HG02885 (cell line): ENCODE measurements around the gene L3MBTL1.
"Not testable (repeated sequence)": the region's sequence is repeated elsewhere in the genome, so short reads cannot be mapped to it uniquely, and the experiment has no call there.

Source experiments
- ATAC-seq: cut with Tn5 transposase; IDR thresholded peaks from one replicate; pipeline ENCODE4 v1.9.1; 2021; ENCODE audit warnings: mild to moderate bottlenecking; ENCODE audit not compliant: unreplicated experiment, poor library complexity

The L3MBTL1 gene

GRCh38 chr20:43502021-43502420 is 5.5 kb upstream of the L3MBTL1 start:
- ATAC-seq, result not testable (repeated sequence)

GRCh38 chr20:43506238-43506637 is 1.3 kb upstream of the L3MBTL1 start:
- no peak for ATAC-seq

DNA sequence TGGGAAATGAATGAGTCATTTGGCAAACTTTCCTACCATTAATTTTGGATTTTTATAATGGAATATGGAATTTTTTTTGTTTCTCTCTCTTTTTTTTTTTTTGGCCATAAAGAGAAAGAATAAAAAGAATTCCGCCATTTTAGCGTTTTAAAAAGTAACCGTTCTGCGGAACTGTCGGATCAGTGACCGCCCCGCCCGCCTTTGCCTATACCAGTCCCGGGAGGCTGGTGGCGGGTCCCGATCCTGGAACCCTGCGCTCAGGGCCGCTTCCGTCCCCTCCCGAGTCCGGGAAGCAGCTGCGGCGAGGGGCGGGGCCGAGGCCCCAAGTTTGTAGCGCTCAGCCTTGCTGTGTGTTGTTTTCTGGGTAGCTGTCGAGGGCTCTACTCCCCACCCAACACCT is 609 bp downstream of the L3MBTL1 start:
- ATAC-seq, result no peak

- ATAC-seq, result no peak
Observed at GRCh38 chr20:43508604-43509040, 1.1 kb downstream of the L3MBTL1 start.

DNA sequence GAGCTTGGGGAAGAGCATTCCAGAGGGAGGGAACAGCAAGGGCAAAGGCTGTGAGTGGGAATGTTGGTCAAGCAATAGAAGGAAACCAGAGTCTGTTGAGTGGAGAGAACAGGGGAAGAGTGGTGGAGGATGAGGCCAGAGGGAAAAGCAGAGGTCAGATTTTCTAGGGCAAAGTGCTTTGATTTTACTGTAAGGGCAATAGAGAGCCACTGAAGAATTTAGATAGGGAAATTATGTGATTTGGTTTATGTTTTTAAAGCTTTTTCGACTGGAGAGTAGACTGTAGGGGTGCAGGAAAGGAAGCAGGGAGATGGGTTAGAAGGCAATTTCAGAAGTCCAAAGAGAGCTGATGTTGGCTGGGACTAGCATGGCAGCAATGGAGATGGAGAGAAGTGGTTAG is 4.4 kb downstream of the L3MBTL1 start:
- no peak for ATAC-seq

GRCh38 chr20:43513372-43513930 is 6.0 kb downstream of the L3MBTL1 start:
- ATAC-seq, result peak; percentile 6

- peak; percentile 88 for ATAC-seq
Observed at GRCh38 chr20:43513931-43514647, 6.6 kb downstream of the L3MBTL1 start.

DNA sequence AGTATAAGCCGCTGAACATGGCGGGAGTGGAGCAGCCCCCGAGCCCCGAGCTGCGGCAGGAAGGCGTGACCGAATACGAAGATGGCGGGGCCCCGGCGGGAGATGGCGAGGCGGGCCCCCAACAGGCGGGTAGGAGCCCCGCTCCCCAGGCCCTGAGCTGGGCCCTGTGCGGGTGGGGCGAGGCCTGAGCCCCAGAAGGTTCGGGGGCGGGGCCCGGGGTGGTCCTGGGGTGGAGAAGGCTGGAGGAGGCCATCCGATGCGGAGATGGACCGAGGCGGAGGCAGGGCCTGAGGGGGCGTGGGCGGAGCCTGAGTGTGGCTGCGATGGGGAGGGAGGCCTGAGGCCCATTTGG is 7.1 kb downstream of the L3MBTL1 start:
- ATAC-seq, result peak; percentile 10

DNA sequence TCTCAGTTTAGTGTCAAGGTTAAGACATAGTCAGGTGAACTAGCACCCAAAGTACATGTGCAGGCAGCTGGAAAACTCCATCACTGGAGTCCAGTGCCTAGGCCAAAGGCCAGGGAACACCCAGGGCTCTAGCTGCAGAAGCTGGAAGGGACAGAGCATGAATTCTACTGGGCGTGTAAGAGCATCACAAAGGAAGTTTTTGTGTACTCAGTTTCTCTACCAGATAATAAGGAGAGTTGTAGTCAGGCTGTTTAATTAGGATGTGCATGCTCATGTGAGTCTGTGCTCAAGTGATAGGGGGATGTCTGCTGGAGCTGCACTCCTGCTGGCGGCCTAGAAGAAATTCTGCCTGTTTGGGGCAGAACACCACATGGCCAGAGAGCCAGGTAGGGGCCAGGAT is 8.1 kb downstream of the L3MBTL1 start:
- no peak for ATAC-seq

- no peak for ATAC-seq
Observed at GRCh38 chr20:43516251-43516824, 8.8 kb downstream of the L3MBTL1 start.

- no peak for ATAC-seq
Observed at GRCh38 chr20:43520074-43520630, 12.7 kb downstream of the L3MBTL1 start.

GRCh38 chr20:43525021-43525420 is 17.5 kb downstream of the L3MBTL1 start:
- ATAC-seq, result no peak

DNA sequence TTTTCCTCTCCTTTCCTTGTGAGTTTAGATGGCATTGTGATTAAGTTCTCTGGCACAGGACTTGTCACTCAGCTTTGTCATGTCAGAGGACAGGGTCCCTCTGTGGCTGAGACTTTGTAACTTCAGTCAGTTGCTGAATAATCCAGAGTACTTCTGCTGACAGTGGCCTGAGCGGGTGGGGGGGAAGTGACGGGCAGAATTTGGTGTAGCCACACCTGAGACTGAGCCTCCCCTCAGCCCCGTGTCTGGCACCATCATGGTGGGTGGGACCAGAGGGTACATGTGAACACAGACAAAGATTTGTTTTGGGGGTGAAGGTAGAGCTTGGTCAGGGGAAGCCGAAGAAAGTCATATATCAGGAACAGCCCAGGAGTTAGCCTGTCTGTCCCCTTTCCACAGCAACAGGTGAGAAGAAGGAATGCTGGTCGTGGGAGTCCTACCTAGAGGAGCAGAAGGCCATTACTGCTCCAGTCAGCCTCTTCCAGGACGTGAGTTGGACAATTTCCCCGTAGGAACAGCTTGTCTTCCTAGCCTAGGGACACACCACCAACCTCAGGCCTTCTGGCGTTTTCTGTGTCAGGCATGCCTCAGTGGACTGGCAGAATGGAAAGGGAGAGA is 20.9 kb downstream of the L3MBTL1 start:
- no peak for ATAC-seq

DNA sequence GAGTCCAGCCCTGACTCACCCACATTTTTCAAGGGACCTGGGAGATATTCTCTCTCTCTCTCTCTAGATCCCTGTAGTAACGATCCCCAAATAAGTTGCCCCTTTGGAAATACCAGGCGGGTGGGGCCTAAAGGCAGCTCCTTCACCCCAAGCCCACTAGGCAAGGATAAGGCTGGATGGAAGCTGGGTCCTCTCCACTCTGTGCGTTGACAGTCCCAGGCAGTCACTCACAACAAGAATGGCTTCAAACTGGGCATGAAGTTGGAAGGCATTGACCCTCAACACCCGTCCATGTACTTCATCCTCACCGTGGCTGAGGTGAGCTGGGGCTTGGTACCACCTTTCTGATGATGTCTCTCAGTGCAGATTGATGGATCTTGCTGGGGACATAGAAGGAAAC is 21.6 kb downstream of the L3MBTL1 start:
- ATAC-seq, result no peak

DNA sequence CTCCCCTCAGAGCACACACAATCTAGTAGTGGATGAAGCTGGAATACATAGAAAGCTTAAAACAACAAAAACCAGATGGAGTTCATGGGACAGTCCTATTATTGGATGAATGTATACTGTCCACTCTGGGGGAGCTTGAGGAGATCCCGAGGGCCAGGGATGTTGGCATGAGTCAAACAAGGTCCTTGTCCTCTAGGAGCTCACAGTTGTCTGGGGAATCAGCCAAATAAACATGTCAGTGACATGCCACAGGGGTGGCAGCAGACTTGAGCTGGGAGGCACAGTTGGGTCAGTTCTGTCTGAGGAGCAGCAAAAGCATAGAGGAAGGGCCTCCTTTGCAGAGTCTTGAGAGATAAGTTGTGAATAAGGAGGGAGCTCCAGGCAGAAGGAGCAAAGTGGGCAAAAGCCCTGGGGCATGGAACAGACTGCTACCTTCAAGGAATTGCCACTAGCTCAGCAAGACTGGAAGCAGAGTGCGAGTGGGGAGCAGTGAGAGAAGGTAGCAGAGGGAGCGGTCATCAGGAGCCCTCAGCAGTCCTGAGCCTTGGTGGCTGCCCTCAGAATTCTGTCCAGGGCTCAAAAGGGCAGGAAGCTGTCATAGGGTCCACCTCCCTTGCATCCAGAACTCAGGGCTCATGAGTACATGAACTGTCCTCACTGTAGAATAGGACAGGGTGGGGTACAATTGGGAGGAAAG is 22.1 kb downstream of the L3MBTL1 start:
- no peak for ATAC-seq

DNA sequence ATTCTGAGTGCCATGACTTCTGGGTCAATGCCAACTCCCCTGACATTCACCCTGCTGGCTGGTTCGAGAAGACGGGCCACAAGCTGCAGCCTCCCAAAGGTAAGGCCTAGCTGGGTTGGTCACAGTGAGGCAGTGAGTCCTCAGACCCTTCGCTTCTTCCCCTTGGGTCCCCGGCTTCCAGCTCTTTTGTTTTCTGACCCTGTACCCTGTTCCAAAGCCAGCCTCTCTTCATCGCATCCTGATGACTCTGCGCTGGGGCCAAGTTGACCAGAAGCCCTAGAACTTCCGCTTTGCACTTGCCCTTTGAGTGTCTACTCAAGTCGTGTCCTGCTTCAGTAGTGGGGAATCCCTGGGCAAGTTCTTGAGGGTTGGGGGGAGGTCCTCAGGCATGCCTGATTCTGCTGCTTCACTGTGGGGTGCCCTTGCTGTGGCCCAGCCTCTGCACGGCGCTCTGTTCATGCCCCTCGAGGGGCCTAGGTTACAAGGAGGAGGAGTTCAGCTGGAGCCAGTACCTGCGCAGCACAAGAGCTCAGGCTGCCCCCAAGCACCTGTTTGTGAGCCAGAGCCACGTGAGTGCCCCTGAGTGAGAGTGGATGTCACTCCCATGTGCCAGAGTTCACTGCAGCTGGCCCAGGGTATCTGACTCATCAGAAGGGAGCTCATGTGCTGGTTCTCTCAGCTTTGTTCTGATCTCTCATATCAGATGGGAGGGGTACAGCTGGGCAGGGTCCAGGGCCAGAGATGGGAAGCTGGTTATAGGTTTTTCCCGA is 23.0 kb downstream of the L3MBTL1 start:
- no peak for ATAC-seq

GRCh38 chr20:43531091-43531443 is 23.6 kb downstream of the L3MBTL1 start:
- no peak for ATAC-seq

DNA sequence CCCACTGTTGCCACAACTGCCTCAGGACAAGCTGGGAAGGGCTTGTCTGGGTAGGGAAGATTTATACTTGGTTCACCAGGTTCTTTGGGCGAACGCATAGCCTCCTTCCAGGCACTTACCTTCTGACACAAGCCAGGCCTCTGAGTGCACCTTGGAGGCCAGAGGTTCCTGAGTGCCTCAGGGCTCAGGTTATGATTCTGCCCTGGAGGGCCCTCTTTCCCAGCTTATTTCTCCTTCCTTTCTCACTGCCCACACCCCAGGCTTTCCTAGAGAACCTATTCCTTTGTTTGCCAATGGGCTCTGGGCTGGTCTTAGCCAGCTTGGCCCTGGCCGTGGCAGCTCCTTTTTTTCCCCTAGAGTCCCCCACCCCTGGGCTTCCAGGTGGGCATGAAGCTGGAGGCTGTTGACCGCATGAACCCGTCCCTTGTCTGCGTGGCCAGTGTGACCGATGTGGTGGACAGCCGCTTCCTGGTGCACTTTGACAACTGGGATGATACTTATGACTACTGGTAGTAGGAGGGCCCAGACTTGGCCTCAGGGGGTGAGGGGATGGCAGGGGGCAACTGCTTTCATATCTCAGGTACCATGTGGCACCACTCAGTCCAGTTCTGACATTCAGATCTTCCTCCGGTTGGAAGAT is 25.0 kb downstream of the L3MBTL1 start:
- no peak for ATAC-seq

DNA sequence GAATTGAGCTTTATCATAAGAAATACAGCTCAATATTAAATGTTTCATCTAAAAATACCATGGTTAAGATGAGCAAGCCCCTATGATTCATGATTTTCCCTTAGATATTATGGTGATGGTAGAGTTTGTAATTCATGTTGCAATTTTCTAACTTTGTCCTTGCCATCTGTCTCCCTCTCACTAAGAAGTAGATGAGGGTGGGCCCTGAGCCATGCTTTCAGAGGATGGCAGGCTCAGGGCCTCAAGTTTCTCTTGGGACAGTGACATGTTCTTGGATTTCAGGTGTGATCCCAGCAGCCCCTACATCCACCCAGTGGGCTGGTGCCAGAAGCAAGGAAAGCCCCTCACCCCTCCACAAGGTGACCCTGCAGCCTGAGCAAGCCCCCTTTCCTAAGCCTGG is 25.6 kb downstream of the L3MBTL1 start:
- ATAC-seq, result no peak

DNA sequence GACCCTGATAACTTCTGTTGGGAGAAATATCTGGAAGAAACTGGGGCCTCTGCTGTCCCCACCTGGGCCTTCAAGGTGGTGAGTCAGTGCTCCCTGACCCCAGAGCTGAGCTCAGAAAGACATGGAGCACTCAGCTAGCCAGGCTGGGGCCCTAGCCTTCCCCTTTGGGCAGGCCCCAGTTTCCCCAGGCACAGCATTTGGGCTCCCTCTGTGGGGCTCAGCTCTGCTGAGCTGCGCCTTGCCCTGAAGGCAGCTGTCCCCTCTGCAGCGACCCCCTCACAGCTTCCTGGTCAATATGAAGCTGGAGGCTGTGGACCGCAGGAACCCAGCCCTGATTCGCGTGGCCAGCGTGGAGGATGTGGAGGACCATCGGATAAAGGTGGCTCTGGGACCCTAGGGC is 26.5 kb downstream of the L3MBTL1 start:
- ATAC-seq, result no peak
